ENCODE results near the gene ACYP2.

DNA sequence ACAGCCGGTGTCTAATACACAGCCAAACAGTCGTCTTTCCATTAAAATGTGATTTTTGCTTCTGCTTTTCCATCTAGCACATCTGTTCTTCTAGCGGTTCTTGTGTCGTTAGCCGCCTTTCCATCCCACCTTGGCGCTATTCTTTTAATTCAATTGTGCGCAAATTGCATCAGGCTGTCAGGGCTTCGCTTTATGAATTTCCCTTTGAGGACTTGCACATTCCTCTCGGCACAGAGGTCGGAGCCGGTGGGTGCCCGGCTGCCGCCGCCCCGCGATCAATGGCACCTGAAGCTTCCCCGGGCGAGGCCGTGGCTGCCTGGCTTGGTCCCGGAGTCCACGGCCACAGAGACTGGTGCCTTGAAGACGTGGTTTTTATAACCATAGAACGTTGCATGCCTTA is 174.5 kb downstream of the ACYP2 start:
- TF ChIP-seq, protein P1, sequence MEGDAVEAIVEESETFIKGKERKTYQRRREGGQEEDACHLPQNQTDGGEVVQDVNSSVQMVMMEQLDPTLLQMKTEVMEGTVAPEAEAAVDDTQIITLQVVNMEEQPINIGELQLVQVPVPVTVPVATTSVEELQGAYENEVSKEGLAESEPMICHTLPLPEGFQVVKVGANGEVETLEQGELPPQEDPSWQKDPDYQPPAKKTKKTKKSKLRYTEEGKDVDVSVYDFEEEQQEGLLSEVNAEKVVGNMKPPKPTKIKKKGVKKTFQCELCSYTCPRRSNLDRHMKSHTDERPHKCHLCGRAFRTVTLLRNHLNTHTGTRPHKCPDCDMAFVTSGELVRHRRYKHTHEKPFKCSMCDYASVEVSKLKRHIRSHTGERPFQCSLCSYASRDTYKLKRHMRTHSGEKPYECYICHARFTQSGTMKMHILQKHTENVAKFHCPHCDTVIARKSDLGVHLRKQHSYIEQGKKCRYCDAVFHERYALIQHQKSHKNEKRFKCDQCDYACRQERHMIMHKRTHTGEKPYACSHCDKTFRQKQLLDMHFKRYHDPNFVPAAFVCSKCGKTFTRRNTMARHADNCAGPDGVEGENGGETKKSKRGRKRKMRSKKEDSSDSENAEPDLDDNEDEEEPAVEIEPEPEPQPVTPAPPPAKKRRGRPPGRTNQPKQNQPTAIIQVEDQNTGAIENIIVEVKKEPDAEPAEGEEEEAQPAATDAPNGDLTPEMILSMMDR (IDR thresholded peaks at IDR 0.05) = no peak
- TF ChIP-seq POLR2A (IDR thresholded peaks at IDR 0.05) = no peak

Measured in esophagus squamous epithelium (tissue), 4 donors.